Esophagus squamous epithelium (tissue), 5 donors: ENCODE results near the gene C1QL2. TPM values are rescaled to one million over a fixed set of nuclear protein-coding genes. Genes with fewer than 3 reads are reported as not detected.

Experiments
- DNase-seq: peaks from one replicate; lab custom pipeline; 2025; lab: John Stamatoyannopoulos, UW
- H3K27ac ChIP-seq, 4 donors: fragments of 200-600 bp; sonication (generic); one replicate each; pipeline ENCODE4 v1.5.1; 2016 to 2019; ENCODE audit warnings: mild to moderate bottlenecking in 1 of 4
- H3K27me3 ChIP-seq, 4 donors: fragments of 200-600 bp; sonication (generic); 1 replicate in 3 of 4; 2 replicates in 1 of 4; pipeline versions ENCODE4 v1.5.1 to v1.6.0; 2017 to 2021; ENCODE audit warnings: antibody characterized with exemption in 1 of 4
- H3K36me3 ChIP-seq, 3 donors: fragments of 200-600 bp; sonication (generic); one replicate each; pipeline ENCODE4 v1.5.1; 2016 to 2019
- H3K4me1 ChIP-seq, 3 donors: fragments of 200-600 bp; sonication (generic); one replicate each; pipeline ENCODE4 v1.5.1; 2017 to 2019
- H3K4me3 ChIP-seq, 4 donors: fragments of 200-600 bp; sonication (generic); 1 replicate in 3 of 4; 2 replicates in 1 of 4; pipeline ENCODE4 v1.5.1; 2016 to 2019; ENCODE audit warnings: mild to moderate bottlenecking in 2 of 4, moderate library complexity in 1 of 4
- H3K9me3 ChIP-seq, 3 donors: fragments of 200-600 bp; sonication (generic); one replicate each; pipeline ENCODE4 v1.5.1; 2016 to 2019
- CTCF ChIP-seq, 6 experiments: fragments of 450-650 bp in 4 of 6; fragments of 200-600 bp in 2 of 6; sonication (generic) in 2 of 6; IDR thresholded peaks; one replicate each; pipeline ENCODE4 v1.5.1; 2016 to 2019; ENCODE audit warnings: antibody characterized with exemption in 6 of 6, mild to moderate bottlenecking in 4 of 6, moderate library complexity in 4 of 6
- POLR2A ChIP-seq, 4 donors: fragments of 450-650 bp; IDR thresholded peaks; one replicate each; pipeline ENCODE4 v1.6.1; 2017; ENCODE audit warnings: antibody characterized with exemption in 4 of 4, mild to moderate bottlenecking in 4 of 4, moderate library complexity in 3 of 4
- WGBS, 2 donors: methylation state at CpG; one replicate each; pipeline ENCODE4 v1.1.5; 2018; 5-methylcytosine and 5-hydroxymethylcytosine counted together
- intact Hi-C: fragments of 100-400 bp; cut with DNase I; formaldehyde crosslinking; loops from one replicate; pipeline ENCODE4 v1.15.0; 2022
- total RNA-seq, 4 donors: library from RNA; depleted of rRNA; stranded (reverse); fragments of >200 nt; gene quantifications; one replicate each; pipeline ENCODE4 v1.1.0, GENCODE V29; 2016
- donor health status: DM: yes; HTN: yes; CAD: no.

Gene C1QL2
- total RNA-seq, 4 donors from 2014 or later: not detected

GRCh38 chr2:119196301-119197125 lies 38.0 kb upstream of the C1QL2 start:
- intact Hi-C loops: no loop called here
- WGBS, 2 donors: 47 to 51% methylated on average over 6 to 7 of the region's 7 CpGs
- Histone ChIP-seq H3K27ac (no peak overlapping the region), H3K36me3 (no peaks in the 10 kb centered on the region), H3K27me3 (peaks cover 0 to 58% (median 0%) of the 10 kb centered on the region in 4 donors), H3K9me3 (no peaks in the 10 kb centered on the region), H3K4me1 (no peaks in the 10 kb centered on the region), H3K4me3 (no peak overlapping the region)
- TF ChIP-seq CTCF (IDR thresholded peaks at IDR 0.05): no peak
- no peak for TF ChIP-seq POLR2A (IDR thresholded peaks at IDR 0.05)
- no peak for DNase-seq

GRCh38 chr2:119195887-119196286 lies 37.3 kb upstream of the C1QL2 start:
- TF ChIP-seq POLR2A (IDR thresholded peaks at IDR 0.05) (no peak), CTCF (IDR thresholded peaks at IDR 0.05) (no peak)
- 21% methylated on average over 2 of the region's 2 CpGs; no CpG with 5 or more reads in 1 of the 2 donors for WGBS, 2 donors
- intact Hi-C loops: no loop called here
- H3K9me3 ChIP-seq: no peaks in the 10 kb centered on the region
- H3K4me3 ChIP-seq: no peak overlapping the region
- no peaks in the 10 kb centered on the region for H3K36me3 ChIP-seq
- H3K4me1 ChIP-seq: no peaks in the 10 kb centered on the region
- DNase-seq: no peak
- peaks cover 0 to 57% (median 0%) of the 10 kb centered on the region in 4 donors for H3K27me3 ChIP-seq
- H3K27ac ChIP-seq: no peak overlapping the region

GRCh38 chr2:119195001-119195400 lies 36.5 kb upstream of the C1QL2 start:
- Histone ChIP-seq H3K36me3 (no peaks in the 10 kb centered on the region), H3K27ac (no peak overlapping the region), H3K4me1 (no peaks in the 10 kb centered on the region), H3K4me3 (no peak overlapping the region), H3K9me3 (no peaks in the 10 kb centered on the region), H3K27me3 (peaks cover 0 to 48% (median 0%) of the 10 kb centered on the region in 4 donors)
- intact Hi-C loops: no loop called here
- TF ChIP-seq CTCF (IDR thresholded peaks at IDR 0.05) (no peak), POLR2A (IDR thresholded peaks at IDR 0.05) (no peak)
- 81 to 82% methylated on average over 5 of the region's 5 CpGs for WGBS, 2 donors
- no peak for DNase-seq

GRCh38 chr2:119192893-119193292 lies 34.3 kb upstream of the C1QL2 start:
- intact Hi-C loops: no loop called here

More at GRCh38 chr2:119192893-119193292, 34.3 kb upstream of the C1QL2 start:
- H3K27ac ChIP-seq: no peak overlapping the region
- WGBS, 2 donors: 87 to 94% methylated on average over 3 to 5 of the region's 6 CpGs
- no peaks in the 10 kb centered on the region for H3K9me3 ChIP-seq
- H3K27me3 ChIP-seq: peaks cover 0 to 30% (median 0%) of the 10 kb centered on the region in 4 donors
- no peak overlapping the region for H3K4me3 ChIP-seq
- no peaks in the 10 kb centered on the region for H3K4me1 ChIP-seq
- no peaks in the 10 kb centered on the region for H3K36me3 ChIP-seq
- TF ChIP-seq CTCF (IDR thresholded peaks at IDR 0.05): no peak
- TF ChIP-seq POLR2A (IDR thresholded peaks at IDR 0.05): no peak
- no peak for DNase-seq
